HCT116 (cell line): ENCODE results near the gene ANKIB1. TPM values are rescaled to one million over a fixed set of nuclear protein-coding genes. Genes with fewer than 3 reads are reported as not detected.

Experiments used
- ATAC-seq: fragments of 200-7000 bp; cut with Tn5 transposase; 2 replicates; pipeline ENCODE4 v1.9.1; 2020; ENCODE audit warnings: mild to moderate bottlenecking, moderate library complexity
- BruUV-seq: library from RNA; stranded (reverse); fragments of 400-500 nt; replicated peaks from 2 replicates; lab custom pipeline; 2021; lab: Mats Ljungman, UMichigan
- CTCF ChIA-PET: fragments of 300-600 bp; sonication (Branson Sonifier 250); formaldehyde crosslinking; loops from one replicate; lab custom pipeline; 2021; ENCODE audit warnings: antibody characterized with exemption; lab: Charles Lee
- POLR2A ChIA-PET: fragments of 300-600, 350-600 bp; sonication (Branson Sonifier 250); formaldehyde crosslinking; loops from one replicate; lab custom pipeline; 2021; ENCODE audit warnings: antibody characterized with exemption; lab: Charles Lee
- RAD21 ChIA-PET, 2 experiments: fragments of 300-600 bp; sonication (Branson Sonifier 250); formaldehyde crosslinking; loops; one replicate each; lab custom pipeline; 2023; ENCODE audit warnings: low total read pairs in 2 of 2; ENCODE audit not compliant: uncharacterized antibody in 2 of 2, unreplicated experiment in 2 of 2, low non-redundant PET in 1 of 2; lab: Charles Lee
- DNase-seq: peaks from one replicate; pipeline ENCODE4 v3.0.0-alpha.2; 2010; ENCODE audit warnings: low read depth, low spot score
- H2AFZ ChIP-seq: fragments of 200-600 bp; shearing (Covaris generic), sonication (generic); 2 replicates; pipeline ENCODE4 v1.6.1; 2017; ENCODE audit warnings: low read depth, mixed run types, mixed read lengths, antibody characterized with exemption, low read length; ENCODE audit not compliant: poor library complexity, severe bottlenecking
- H3K27ac ChIP-seq: 2 replicates; pipeline ENCODE4 v1.5.1; 2012; ENCODE audit warnings: low read depth, low read length
- H3K27me3 ChIP-seq: fragments of 200-600 bp; sonication (generic); 2 replicates; pipeline ENCODE4 v1.6.1; 2016; ENCODE audit warnings: mixed run types, low read length, mixed read lengths; ENCODE audit not compliant: insufficient read depth
- H3K36me3 ChIP-seq, 2 experiments: fragments of 200-500 bp in 1 of 2; fragments of 200-600 bp in 1 of 2; sonication (Bioruptor generic) in 1 of 2; sonication (generic) in 1 of 2; 2 replicates each; pipeline versions ENCODE4 v1.5.1 to v1.6.1; 2014 to 2016; ENCODE audit warnings: low read length in 2 of 2, inconsistent platforms in 1 of 2, mixed read lengths in 1 of 2, mixed run types in 1 of 2; ENCODE audit not compliant: insufficient read depth in 2 of 2, control insufficient read depth in 1 of 2
- H3K4me1 ChIP-seq, 2 experiments: fragments of 200-600 bp in 1 of 2; sonication (generic) in 1 of 2; 2 replicates each; pipeline versions ENCODE4 v1.5.1 to v1.6.1; 2012 to 2017; ENCODE audit warnings: low read length in 2 of 2, inconsistent platforms in 1 of 2, mild to moderate bottlenecking in 1 of 2, mixed read lengths in 1 of 2, mixed run types in 1 of 2, moderate library complexity in 1 of 2; ENCODE audit not compliant: insufficient read depth in 2 of 2, control insufficient read depth in 1 of 2
- H3K4me2 ChIP-seq: fragments of 200-600 bp; sonication (generic); 2 replicates; pipeline ENCODE4 v1.6.1; 2017; ENCODE audit warnings: mixed run types, low read length, mixed read lengths
- H3K4me3 ChIP-seq, 2 experiments: fragments of 200-600 bp in 1 of 2; sonication (generic) in 1 of 2; replicated peaks in 1 of 2; 2 replicates each; pipeline ENCODE4 v1.5.1; 2011 to 2016; ENCODE audit warnings: low read length in 2 of 2, control low read depth in 1 of 2, low read depth in 1 of 2, mild to moderate bottlenecking in 1 of 2, mixed read lengths in 1 of 2, mixed run types in 1 of 2
- H3K79me2 ChIP-seq: fragments of 200-600 bp; sonication (generic); 2 replicates; pipeline ENCODE4 v1.6.1; 2017; ENCODE audit warnings: mild to moderate bottlenecking, mixed run types, low read length, moderate library complexity, mixed read lengths; ENCODE audit not compliant: insufficient read depth
- H3K9ac ChIP-seq: fragments of 200-600 bp; sonication (generic); 2 replicates; pipeline ENCODE4 v1.6.1; 2016; ENCODE audit warnings: low read length, mixed read lengths
- H3K9me2 ChIP-seq: fragments of 200-600 bp; sonication (generic), shearing (Covaris generic); 2 replicates; pipeline ENCODE4 v1.6.1; 2017; ENCODE audit warnings: mixed run types, mild to moderate bottlenecking, moderate library complexity; ENCODE audit not compliant: insufficient read depth
- H3K9me3 ChIP-seq, 2 experiments: fragments of 200-500 bp in 1 of 2; fragments of 200-600 bp in 1 of 2; sonication (Bioruptor generic) in 1 of 2; sonication (generic) in 1 of 2; 2 replicates each; pipeline ENCODE4 v1.6.1; 2014 to 2017; ENCODE audit warnings: low read length in 2 of 2, mixed read lengths in 2 of 2, inconsistent platforms in 1 of 2, low read depth in 1 of 2, mild to moderate bottlenecking in 1 of 2, mixed run types in 1 of 2, moderate library complexity in 1 of 2; ENCODE audit not compliant: control insufficient read depth in 1 of 2, insufficient read depth in 1 of 2
- H4K20me1 ChIP-seq: fragments of 200-600 bp; sonication (generic), shearing (Covaris generic); 2 replicates; pipeline ENCODE4 v1.6.1; 2017; ENCODE audit warnings: mixed run types, mild to moderate bottlenecking, moderate library complexity; ENCODE audit not compliant: insufficient read depth
- POLR2AphosphoS5 ChIP-seq: IDR thresholded peaks from 2 replicates; pipeline ENCODE4 v1.6.1; 2011; ENCODE audit warnings: mild to moderate bottlenecking, low read depth, low read length, moderate library complexity
- RAD21 ChIP-seq: IDR thresholded peaks from 2 replicates; pipeline ENCODE4 v1.6.1; 2012; ENCODE audit warnings: low read depth, mild to moderate bottlenecking
- YY1 ChIP-seq: IDR thresholded peaks from 2 replicates; pipeline ENCODE4 v1.6.1; 2011; ENCODE audit warnings: low read length, low read depth, moderate library complexity, mild to moderate bottlenecking; ENCODE audit not compliant: insufficient replicate concordance; ENCODE audit errors: extremely low read depth
- intact Hi-C: fragments of 100-400 bp; cut with micrococcal nuclease; formaldehyde crosslinking; loops from 2 replicates; pipeline ENCODE4 v1.10.0; 2022
- total RNA-seq: library from RNA; stranded (reverse); gene quantifications from one replicate; pipeline ENCODE4 v1.2.1, GENCODE V29; 2021; ENCODE audit not compliant: unreplicated experiment
- TF ChIP-seq, protein P1 (sequence below): IDR thresholded peaks from 2 replicates; pipeline ENCODE4 v1.6.1; 2011; ENCODE audit warnings: mild to moderate bottlenecking, low read length, moderate library complexity; ENCODE audit not compliant: insufficient replicate concordance; ENCODE audit errors: extremely low read depth

ANKIB1 gene
- total RNA-seq, 1 experiment from 2014 or later, result 41.2 TPM

DNA sequence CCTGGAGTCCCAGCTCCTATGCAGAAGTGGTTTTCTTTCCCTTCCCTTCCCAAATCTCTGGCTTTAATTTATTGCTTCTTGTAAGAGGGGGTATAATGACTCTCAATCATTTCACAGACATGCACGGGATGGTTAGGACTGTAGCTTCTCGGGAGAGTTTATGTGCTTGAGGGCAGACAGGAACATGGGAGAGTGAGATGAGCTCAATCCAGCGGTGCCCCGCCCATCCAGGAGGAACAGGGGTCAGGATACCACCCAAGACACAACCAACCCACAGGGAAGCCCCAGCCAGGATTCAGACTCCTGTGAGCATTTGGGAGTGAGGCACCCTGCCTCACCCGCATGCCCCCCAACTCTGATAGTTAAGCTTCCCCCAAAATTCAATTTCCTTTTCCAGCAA, 167.8 kb downstream of the ANKIB1 start:
- no peaks in the 10 kb centered on the region for H3K4me1 ChIP-seq
- no peak overlapping the region for H2AFZ ChIP-seq
- ChIA-PET POLR2A (no interaction called here), RAD21 (interaction anchor here in 1 of 2 experiments (0.6 kb wide), 1 partner anchor 18 kb away, joined by 3 read pairs; no protein-coding TSS in a partner anchor)
- DNase-seq, result no peak
- no peak overlapping the region for H3K9ac ChIP-seq
- no peaks in the 10 kb centered on the region for H3K9me3 ChIP-seq
- no peak overlapping the region for H3K4me3 ChIP-seq
- BruUV-seq, result no TSS peak
- H3K36me3 ChIP-seq, result no peaks in the 10 kb centered on the region
- no peak overlapping the region for H3K4me2 ChIP-seq
- TF ChIP-seq YY1, result no peak
- TF ChIP-seq POLR2AphosphoS5, result no peak
- TF ChIP-seq RAD21, result no peak
- TF ChIP-seq, all 23 proteins: peak for 0
- Histone ChIP-seq H3K79me2 (no peaks in the 10 kb centered on the region), H4K20me1 (no peaks in the 10 kb centered on the region), H3K27ac (no peak overlapping the region), H3K27me3 (no peaks in the 10 kb centered on the region), H3K9me2 (no peaks in the 10 kb centered on the region)
- intact Hi-C loops, result no loop called here
- ATAC-seq, result no peak
- CTCF ChIA-PET, result interaction anchor here (0.8 to 1.3 kb wide), 3 partner anchors 11 to 49 kb away, joined by 3 to 4 read pairs (median 3); partner anchors contain the start of gene GATAD1

- ChIA-PET POLR2A (no interaction called here), CTCF (interaction anchor here (1.1 to 1.6 kb wide), 3 partner anchors 9 to 33 kb away, joined by 3 to 4 read pairs (median 3); no protein-coding TSS in a partner anchor), RAD21 (no interaction called here)
- no peaks in the 10 kb centered on the region for H3K9me2 ChIP-seq
- H3K4me1 ChIP-seq, result no peaks in the 10 kb centered on the region
- H3K4me2 ChIP-seq, result no peak overlapping the region
- ATAC-seq (no peak), DNase-seq (no peak)
- H4K20me1 ChIP-seq, result no peaks in the 10 kb centered on the region
- TF ChIP-seq, protein P1, sequence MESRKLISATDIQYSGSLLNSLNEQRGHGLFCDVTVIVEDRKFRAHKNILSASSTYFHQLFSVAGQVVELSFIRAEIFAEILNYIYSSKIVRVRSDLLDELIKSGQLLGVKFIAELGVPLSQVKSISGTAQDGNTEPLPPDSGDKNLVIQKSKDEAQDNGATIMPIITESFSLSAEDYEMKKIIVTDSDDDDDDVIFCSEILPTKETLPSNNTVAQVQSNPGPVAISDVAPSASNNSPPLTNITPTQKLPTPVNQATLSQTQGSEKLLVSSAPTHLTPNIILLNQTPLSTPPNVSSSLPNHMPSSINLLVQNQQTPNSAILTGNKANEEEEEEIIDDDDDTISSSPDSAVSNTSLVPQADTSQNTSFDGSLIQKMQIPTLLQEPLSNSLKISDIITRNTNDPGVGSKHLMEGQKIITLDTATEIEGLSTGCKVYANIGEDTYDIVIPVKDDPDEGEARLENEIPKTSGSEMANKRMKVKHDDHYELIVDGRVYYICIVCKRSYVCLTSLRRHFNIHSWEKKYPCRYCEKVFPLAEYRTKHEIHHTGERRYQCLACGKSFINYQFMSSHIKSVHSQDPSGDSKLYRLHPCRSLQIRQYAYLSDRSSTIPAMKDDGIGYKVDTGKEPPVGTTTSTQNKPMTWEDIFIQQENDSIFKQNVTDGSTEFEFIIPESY, result no peak
- H3K79me2 ChIP-seq, result no peaks in the 10 kb centered on the region
- no peaks in the 10 kb centered on the region for H3K36me3 ChIP-seq
- BruUV-seq, result no TSS peak
- H3K9ac ChIP-seq, result no peak overlapping the region
- no peaks in the 10 kb centered on the region for H3K9me3 ChIP-seq
- no peak overlapping the region for H3K4me3 ChIP-seq
- H3K27me3 ChIP-seq, result no peaks in the 10 kb centered on the region
- H3K27ac ChIP-seq, result no peak overlapping the region
- no peak overlapping the region for H2AFZ ChIP-seq
- intact Hi-C loops, result no loop called here
These were observed 169.5 kb downstream of the ANKIB1 start for GRCh38 chr7:92415225-92415624.
